Measurements from ENCODE around the gene FTO. TPM values are rescaled to one million over a fixed set of nuclear protein-coding genes. Genes with fewer than 3 reads are reported as not detected.

The FTO gene
- total and polyA plus RNA-seq, 2 of the 8 experiments (the other 6 are each of a cell fraction or from before 2014, with no cell fraction given) = 34.5 to 59.8 TPM

GRCh38 chr16:54175169-54175551, 471.2 kb downstream of the FTO start (continued):
- TF ChIP-seq BCL11A (IDR thresholded peaks at IDR 0.05; ENCODE audit: low read depth in 2 of 2, low read length in 2 of 2) = no peak
- no peak for TF ChIP-seq CHD7 (IDR thresholded peaks at IDR 0.05; ENCODE audit: insufficient replicate concordance, low read length)
- TF ChIP-seq NRF1 (IDR thresholded peaks at IDR 0.05; ENCODE audit: low read depth, low read length) = no peak
- TF ChIP-seq CEBPB (IDR thresholded peaks at IDR 0.05; ENCODE audit: low read depth, low read length) = no peak
- TF ChIP-seq JUN (IDR thresholded peaks at IDR 0.05; ENCODE audit: low read depth, low read length) = no peak
- TF ChIP-seq SIX5 (IDR thresholded peaks at IDR 0.05; ENCODE audit: low read depth, low read length) = no peak
- no peak for TF ChIP-seq SP4 (IDR thresholded peaks at IDR 0.05; ENCODE audit: low read length)

All from H1 (cell line).